IMR-90 (cell line): ENCODE results near the gene RAB11FIP4. TPM values are rescaled to one million over a fixed set of nuclear protein-coding genes. Genes with fewer than 3 reads are reported as not detected.

ENCODE experiments used
- ATAC-seq: fragments of 200-7000 bp; cut with Tn5 transposase; 2 replicates; pipeline ENCODE4 v1.9.1; 2020; ENCODE audit warnings: low read depth, mild to moderate bottlenecking, moderate library complexity
- BruUV-seq: library from RNA; stranded (reverse); fragments of 400-500 nt; replicated peaks from 2 replicates; lab custom pipeline; 2021; lab: Mats Ljungman, UMichigan
- CTCF ChIA-PET: fragments of 300-600 bp; formaldehyde crosslinking; extraction: SDS; loops from one replicate; lab custom pipeline; 2021; ENCODE audit warnings: antibody characterized with exemption; lab: Yijun Ruan, JAX
- POLR2A ChIA-PET: fragments of 300-600 bp; sonication (Branson Sonifier 250); formaldehyde crosslinking; loops from one replicate; lab custom pipeline; 2022; ENCODE audit warnings: antibody characterized with exemption; ENCODE audit not compliant: unreplicated experiment; lab: Charles Lee
- DNase-seq: peaks from one replicate; pipeline ENCODE4 v3.0.0; 2013
- H2AFZ ChIP-seq: replicated peaks from 2 replicates; pipeline ENCODE3; 2013; ENCODE audit warnings: low read length, mild to moderate bottlenecking; ENCODE audit not compliant: poor library complexity
- H2AK5ac ChIP-seq: 2 replicates; pipeline ENCODE4 v1.6.1; 2013; ENCODE audit warnings: low read depth, low read length, inconsistent platforms
- H2AK9ac ChIP-seq: replicated peaks from 2 replicates; pipeline ENCODE3; 2013; ENCODE audit warnings: mild to moderate bottlenecking, low read depth, low read length, moderate library complexity; ENCODE audit not compliant: poor library complexity
- H2BK120ac ChIP-seq: 2 replicates; pipeline ENCODE4 v1.6.1; 2013; ENCODE audit warnings: low read depth, low read length, inconsistent platforms
- H2BK15ac ChIP-seq: 3 replicates; pipeline ENCODE4 v1.6.1; 2013; ENCODE audit warnings: low read depth, low read length, inconsistent platforms
- H2BK20ac ChIP-seq: 2 replicates; pipeline ENCODE4 v1.6.1; 2013; ENCODE audit warnings: low read depth, mild to moderate bottlenecking, inconsistent platforms, low read length, moderate library complexity
- H2BK5ac ChIP-seq: 2 replicates; pipeline ENCODE4 v1.6.1; 2013; ENCODE audit warnings: mild to moderate bottlenecking, low read depth, low read length, inconsistent platforms; ENCODE audit not compliant: poor library complexity, severe bottlenecking
- H3K14ac ChIP-seq: replicated peaks from 2 replicates; pipeline ENCODE4 v1.6.1; 2013; ENCODE audit warnings: low read depth, low read length, inconsistent platforms
- H3K18ac ChIP-seq: 2 replicates; pipeline ENCODE4 v1.6.1; 2013; ENCODE audit warnings: low read depth, low read length, control low read depth
- H3K23ac ChIP-seq: 2 replicates; pipeline ENCODE4 v1.6.1; 2013; ENCODE audit warnings: low read depth, low read length, inconsistent platforms
- H3K27ac ChIP-seq: 2 replicates; pipeline ENCODE4 v1.5.1; 2013; ENCODE audit warnings: mild to moderate bottlenecking, control low read depth, low read length; ENCODE audit not compliant: insufficient read depth
- H3K27me3 ChIP-seq: 2 replicates; pipeline ENCODE4 v1.6.1; 2013; ENCODE audit warnings: low read length; ENCODE audit not compliant: control insufficient read depth, insufficient read depth
- H3K36me3 ChIP-seq: 2 replicates; pipeline ENCODE4 v1.6.1; 2013; ENCODE audit warnings: low read length, mixed read lengths; ENCODE audit not compliant: control insufficient read depth, insufficient read depth
- H3K4ac ChIP-seq: 2 replicates; pipeline ENCODE4 v1.6.1; 2013; ENCODE audit warnings: low read depth, low read length, inconsistent platforms
- H3K4me1 ChIP-seq: 2 replicates; pipeline ENCODE4 v1.6.1; 2013; ENCODE audit warnings: low read length, mixed read lengths; ENCODE audit not compliant: control insufficient read depth, insufficient read depth
- H3K4me2 ChIP-seq: 2 replicates; pipeline ENCODE4 v1.6.1; 2013; ENCODE audit warnings: low read depth, mild to moderate bottlenecking, control low read depth, low read length, moderate library complexity
- H3K4me3 ChIP-seq: 2 replicates; pipeline ENCODE4 v1.5.1; 2013; ENCODE audit warnings: low read depth, mild to moderate bottlenecking, control low read depth, low read length, moderate library complexity; ENCODE audit not compliant: insufficient read depth
- H3K56ac ChIP-seq: 2 replicates; pipeline ENCODE4 v1.6.1; 2013; ENCODE audit warnings: low read length, inconsistent platforms; ENCODE audit not compliant: insufficient read depth; ENCODE audit errors: extremely low read depth
- H3K79me1 ChIP-seq, 2 experiments: 2 replicates each; pipeline ENCODE4 v1.6.1; 2013; ENCODE audit warnings: low read length in 2 of 2, inconsistent platforms in 1 of 2, low read depth in 1 of 2
- H3K9ac ChIP-seq: 2 replicates; pipeline ENCODE4 v1.6.1; 2013; ENCODE audit warnings: low read depth, low read length, control low read depth
- H3K9me1 ChIP-seq: 2 replicates; pipeline ENCODE4 v1.6.1; 2013; ENCODE audit warnings: low read length, inconsistent platforms; ENCODE audit not compliant: insufficient read depth
- H3K9me3 ChIP-seq: 2 replicates; pipeline ENCODE4 v1.6.1; 2013; ENCODE audit warnings: low read length; ENCODE audit not compliant: control insufficient read depth, insufficient read depth
- H4K20me1 ChIP-seq: 2 replicates; pipeline ENCODE4 v1.6.1; 2013; ENCODE audit warnings: low read length, inconsistent platforms; ENCODE audit not compliant: insufficient read depth
- H4K5ac ChIP-seq: 2 replicates; pipeline ENCODE4 v1.6.1; 2013; ENCODE audit warnings: mild to moderate bottlenecking, low read depth, low read length, control low read depth
- H4K8ac ChIP-seq, 2 experiments: 2 replicates each; pipeline ENCODE4 v1.6.1; 2013; ENCODE audit warnings: low read depth in 2 of 2, low read length in 2 of 2, control low read depth in 1 of 2, inconsistent platforms in 1 of 2
- H4K91ac ChIP-seq: 2 replicates; pipeline ENCODE4 v1.6.1; 2013; ENCODE audit warnings: low read depth, low read length, inconsistent platforms; ENCODE audit not compliant: insufficient read depth
- BHLHE40 ChIP-seq: fragments of 150-350 bp; IDR thresholded peaks from 2 replicates; pipeline ENCODE4 v1.6.1; 2016; ENCODE audit warnings: mild to moderate bottlenecking, low read depth, low read length
- CHD1 ChIP-seq: IDR thresholded peaks from 2 replicates; pipeline ENCODE4 v1.6.1; 2012; ENCODE audit warnings: low read depth, low read length, improper control_type of control experiment
- FOS ChIP-seq: fragments of 150-350 bp; IDR thresholded peaks from 2 replicates; pipeline ENCODE4 v1.6.1; 2016; ENCODE audit warnings: low read depth, low read length
- MAZ ChIP-seq: IDR thresholded peaks from 2 replicates; pipeline ENCODE4 v1.6.1; 2012; ENCODE audit warnings: low read depth, mild to moderate bottlenecking, low read length, improper control_type of control experiment, moderate library complexity, borderline replicate concordance
- RAD21 ChIP-seq: IDR thresholded peaks from 2 replicates; pipeline ENCODE4 v1.6.1; 2012; ENCODE audit warnings: low read length, improper control_type of control experiment
- SMC3 ChIP-seq: fragments of 150-350 bp; IDR thresholded peaks from 2 replicates; pipeline ENCODE4 v1.6.1; 2016; ENCODE audit warnings: low read depth, mild to moderate bottlenecking, antibody characterized with exemption, low read length, moderate library complexity
- WGBS, 2 experiments: methylation state at CpG; one replicate each; pipeline versions ENCODE4 v1.1.5 to v1.1.7; 2013; ENCODE audit warnings: missing lambda C conversion rate in 2 of 2; ENCODE audit not compliant: insufficient read length in 1 of 2; ENCODE audit errors: extremely low coverage in 2 of 2; 5-methylcytosine and 5-hydroxymethylcytosine counted together
- dilution Hi-C: fragments of 300-500 bp; cut with HindIII; formaldehyde crosslinking; loops from one replicate; pipeline ENCODE4 v1.14.3; 2018; ENCODE audit warnings: low sequenced_read_pairs; ENCODE audit not compliant: unreplicated experiment
- in situ Hi-C: fragments of 300-500 bp; cut with MboI; formaldehyde crosslinking; loops from 3 replicates; pipeline ENCODE4 v1.14.3; 2019; ENCODE audit warnings: low sequenced_read_pairs, inconsistent platforms, mixed read lengths
- intact Hi-C: fragments of 100-400 bp; cut with micrococcal nuclease; formaldehyde crosslinking; loops from 2 replicates; pipeline ENCODE4 v1.10.0; 2022
- polyA plus RNA-seq, 3 experiments: library from polyadenylated mRNA; depleted of rRNA; stranded (reverse); fragments of >200 nt; gene quantifications; 2 replicates each; pipeline ENCODE4 v1.2.3, GENCODE V29; 2012; ENCODE audit warnings: low replicate concordance in 1 of 3
- total RNA-seq: library from RNA; depleted of rRNA; stranded (reverse); fragments of >200 nt; gene quantifications from 2 replicates; pipeline ENCODE4 v1.2.3, GENCODE V29; 2012
- TF ChIP-seq, protein P1 (sequence below): fragments of 150-350 bp; IDR thresholded peaks from 2 replicates; pipeline ENCODE4 v1.6.1; 2016; ENCODE audit warnings: low read depth, mild to moderate bottlenecking, low read length, moderate library complexity, borderline replicate concordance
- TF ChIP-seq, protein P2 (sequence below): fragments of 150-350 bp; IDR thresholded peaks from 2 replicates; pipeline ENCODE4 v1.6.1; 2017; ENCODE audit warnings: mild to moderate bottlenecking, antibody characterized with exemption, low read length, low read depth

The RAB11FIP4 gene
- total and polyA plus RNA-seq, 2 of the 4 experiments (the other 2 are of a cell fraction), result 0.68 to 1.1 TPM

DNA sequence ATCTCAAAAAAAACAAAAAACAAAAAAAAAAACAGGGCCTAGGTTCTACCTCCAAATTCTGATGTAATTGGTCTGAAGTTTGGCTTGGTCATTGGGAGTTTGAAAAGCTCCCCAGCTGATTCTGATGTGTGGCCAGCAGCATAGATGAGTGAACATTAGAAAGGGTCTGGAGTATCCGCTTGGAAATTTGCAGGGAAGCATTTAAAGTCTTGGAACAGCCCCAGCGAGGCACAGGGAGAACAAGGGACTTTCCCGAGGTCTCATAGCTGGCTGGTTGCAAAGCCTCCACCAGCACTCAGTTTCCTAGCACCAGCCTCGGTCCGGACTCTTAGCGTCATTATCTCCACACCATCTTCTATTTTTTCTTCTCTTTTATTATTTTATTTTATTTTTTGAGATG is 70.8 kb downstream of the RAB11FIP4 start:
- ATAC-seq, result no peak
- in situ Hi-C loops (no loop called here), dilution Hi-C loops (no loop called here), intact Hi-C loops (no loop called here)
- no peak overlapping the region for H2BK20ac ChIP-seq
- no peaks in the 10 kb centered on the region for H3K36me3 ChIP-seq
- H2AFZ ChIP-seq, result no peak overlapping the region
- ChIA-PET CTCF (interaction anchor here (0.6 kb wide), 1 partner anchor 50 kb away, joined by 6 read pairs; no protein-coding TSS in a partner anchor), POLR2A (no interaction called here)
- H3K9me1 ChIP-seq, result peaks cover 7% of the 10 kb centered on the region; the same call in 1 of the 2 replicates
- H3K18ac ChIP-seq, result no peak overlapping the region
- BruUV-seq, result no TSS peak
- TF ChIP-seq MAZ, result no peak
- TF ChIP-seq SMC3, result no peak
- TF ChIP-seq FOS, result no peak
- no peak for TF ChIP-seq CHD1
- TF ChIP-seq RAD21, result no peak
- TF ChIP-seq, protein P1, sequence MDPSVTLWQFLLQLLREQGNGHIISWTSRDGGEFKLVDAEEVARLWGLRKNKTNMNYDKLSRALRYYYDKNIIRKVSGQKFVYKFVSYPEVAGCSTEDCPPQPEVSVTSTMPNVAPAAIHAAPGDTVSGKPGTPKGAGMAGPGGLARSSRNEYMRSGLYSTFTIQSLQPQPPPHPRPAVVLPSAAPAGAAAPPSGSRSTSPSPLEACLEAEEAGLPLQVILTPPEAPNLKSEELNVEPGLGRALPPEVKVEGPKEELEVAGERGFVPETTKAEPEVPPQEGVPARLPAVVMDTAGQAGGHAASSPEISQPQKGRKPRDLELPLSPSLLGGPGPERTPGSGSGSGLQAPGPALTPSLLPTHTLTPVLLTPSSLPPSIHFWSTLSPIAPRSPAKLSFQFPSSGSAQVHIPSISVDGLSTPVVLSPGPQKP, result no peak
- no peak for TF ChIP-seq BHLHE40
- TF ChIP-seq, protein P2, sequence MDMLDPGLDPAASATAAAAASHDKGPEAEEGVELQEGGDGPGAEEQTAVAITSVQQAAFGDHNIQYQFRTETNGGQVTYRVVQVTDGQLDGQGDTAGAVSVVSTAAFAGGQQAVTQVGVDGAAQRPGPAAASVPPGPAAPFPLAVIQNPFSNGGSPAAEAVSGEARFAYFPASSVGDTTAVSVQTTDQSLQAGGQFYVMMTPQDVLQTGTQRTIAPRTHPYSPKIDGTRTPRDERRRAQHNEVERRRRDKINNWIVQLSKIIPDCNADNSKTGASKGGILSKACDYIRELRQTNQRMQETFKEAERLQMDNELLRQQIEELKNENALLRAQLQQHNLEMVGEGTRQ, result no peak
- H3K27ac ChIP-seq, result no peak overlapping the region
- no peaks in the 10 kb centered on the region for H3K4me1 ChIP-seq
- no peaks in the 10 kb centered on the region for H3K79me1 ChIP-seq
- H3K4me2 ChIP-seq, result no peak overlapping the region
- no peak overlapping the region for H3K4ac ChIP-seq
- H2BK120ac ChIP-seq, result no peak overlapping the region
- peaks cover under 1% of the 10 kb centered on the region; the same call in 1 of the 2 replicates for H3K9me3 ChIP-seq
- no peak overlapping the region for H4K8ac ChIP-seq
- H3K27me3 ChIP-seq, result peaks cover 41% of the 10 kb centered on the region
- no peak overlapping the region for H4K5ac ChIP-seq
- peak; percentile 12 for DNase-seq
- H2AK9ac ChIP-seq, result no peak overlapping the region
- H3K14ac ChIP-seq, result no peak overlapping the region
- no peak overlapping the region for H2AK5ac ChIP-seq
- H3K9ac ChIP-seq, result no peak overlapping the region
- H3K23ac ChIP-seq, result no peak overlapping the region
- no peak overlapping the region for H3K56ac ChIP-seq
- WGBS, 2 experiments, result 40% methylated on average over 1 of the region's 6 CpGs; no CpG with 5 or more reads in 1 of the 2 experiments
- no peaks in the 10 kb centered on the region for H4K20me1 ChIP-seq
- H4K91ac ChIP-seq, result no peak overlapping the region
- no peak overlapping the region for H2BK15ac ChIP-seq
- no peak overlapping the region for H3K4me3 ChIP-seq
- H2BK5ac ChIP-seq, result no peak overlapping the region
